GM18517 (cell line): ENCODE data around the gene MRGPRE.
"Not testable (repeated sequence)": the region's sequence is repeated elsewhere in the genome, so short reads cannot be mapped to it uniquely, and the experiment has no call there.

Experiments used
- ATAC-seq: cut with Tn5 transposase; IDR thresholded peaks from one replicate; pipeline ENCODE4 v1.9.1; 2021; ENCODE audit warnings: mild to moderate bottlenecking, moderate library complexity; ENCODE audit not compliant: unreplicated experiment

Gene MRGPRE

GRCh38 chr11:3231851-3232744 is at the start of gene MRGPRE:
Gene MRGPRE (minus strand): TSS chr11:3232417. CDS start chr11:3228799, 3,618 bp downstream.
- no peak for ATAC-seq

GRCh38 chr11:3281146-3281545 is 48.9 kb upstream of the MRGPRE start:
- not testable (repeated sequence) for ATAC-seq

- not testable (repeated sequence) for ATAC-seq
These were observed 48.4 kb upstream of the MRGPRE start for GRCh38 chr11:3280662-3281061.

- ATAC-seq: not testable (repeated sequence)
These were observed 46.7 kb upstream of the MRGPRE start for GRCh38 chr11:3278922-3279321.

GRCh38 chr11:3273629-3274028 is 41.4 kb upstream of the MRGPRE start:
- ATAC-seq: not testable (repeated sequence)

- ATAC-seq: not testable (repeated sequence)
These were observed 30.3 kb upstream of the MRGPRE start for GRCh38 chr11:3262548-3262947.

GRCh38 chr11:3261831-3262230 is 29.6 kb upstream of the MRGPRE start:
- not testable (repeated sequence) for ATAC-seq

- not testable (repeated sequence) for ATAC-seq
These were observed 25.3 kb upstream of the MRGPRE start for GRCh38 chr11:3257509-3257908.

- ATAC-seq: not testable (repeated sequence)
These were observed 23.0 kb upstream of the MRGPRE start for GRCh38 chr11:3255241-3255640.

- not testable (repeated sequence) for ATAC-seq
These were observed 22.6 kb upstream of the MRGPRE start for GRCh38 chr11:3254773-3255172.

- ATAC-seq: no peak
These were observed 12.9 kb upstream of the MRGPRE start for GRCh38 chr11:3245071-3245470.

- ATAC-seq: no peak
These were observed 11.7 kb upstream of the MRGPRE start for GRCh38 chr11:3243880-3244279.

GRCh38 chr11:3237119-3237518 is 4.9 kb upstream of the MRGPRE start:
- ATAC-seq: no peak

GRCh38 chr11:3234846-3235245 is 2.6 kb upstream of the MRGPRE start:
- ATAC-seq: no peak

- ATAC-seq: no peak
These were observed 739 bp upstream of the MRGPRE start for GRCh38 chr11:3232956-3233355.

- ATAC-seq: no peak
These were observed 717 bp downstream of the MRGPRE start for GRCh38 chr11:3231550-3231850.

- no peak for ATAC-seq
These were observed 1.3 kb downstream of the MRGPRE start for GRCh38 chr11:3230636-3231549.

GRCh38 chr11:3229673-3230630 is 2.3 kb downstream of the MRGPRE start:
- no peak for ATAC-seq

- ATAC-seq: no peak
These were observed 3.8 kb downstream of the MRGPRE start for GRCh38 chr11:3228445-3228829.

GRCh38 chr11:3227568-3228444 is 4.4 kb downstream of the MRGPRE start:
- no peak for ATAC-seq
